DND-41 (cell line): ENCODE measurements around the gene LXN.
A peak's percentile ranks its signal among the peaks of the same experiment; 100 is the strongest.

Experiments used
- ATAC-seq: fragments of 200-7000 bp; cut with Tn5 transposase; 3 replicates; pipeline ENCODE4 v1.9.1; 2021; ENCODE audit warnings: low read depth; ENCODE audit not compliant: insufficient read depth
- DNase-seq: peaks from one replicate; pipeline ENCODE4 v3.0.0-alpha.2; 2020
- H2AFZ ChIP-seq: 2 replicates; pipeline ENCODE4 v1.6.0; 2012; ENCODE audit warnings: low read depth, low read length
- H3K27ac ChIP-seq: 2 replicates; pipeline ENCODE4 v1.5.1; 2012; ENCODE audit warnings: low read length, inconsistent platforms
- H3K27me3 ChIP-seq: fragments of 200-600 bp; sonication (generic); 2 replicates; pipeline ENCODE4 v1.6.0; 2012; ENCODE audit warnings: low read length, mild to moderate bottlenecking, inconsistent platforms; ENCODE audit not compliant: insufficient read depth, poor library complexity
- H3K36me3 ChIP-seq: 2 replicates; pipeline ENCODE4 v1.5.1; 2012; ENCODE audit warnings: low read length, inconsistent platforms; ENCODE audit not compliant: insufficient read depth
- H3K4me1 ChIP-seq: 2 replicates; pipeline ENCODE4 v1.5.1; 2012; ENCODE audit warnings: mild to moderate bottlenecking, low read length; ENCODE audit not compliant: insufficient read depth
- H3K4me2 ChIP-seq: 2 replicates; pipeline ENCODE4 v1.6.0; 2012; ENCODE audit warnings: mild to moderate bottlenecking, moderate library complexity, low read length, inconsistent platforms; ENCODE audit not compliant: insufficient read depth
- H3K4me3 ChIP-seq, 2 experiments: fragments of 200-600 bp in 1 of 2; shearing (Covaris generic) in 1 of 2; 2 replicates each; pipeline ENCODE4 v1.5.1; 2012 to 2016; ENCODE audit warnings: inconsistent platforms in 2 of 2, low read length in 2 of 2, mild to moderate bottlenecking in 2 of 2, low read depth in 1 of 2, moderate library complexity in 1 of 2
- H3K79me2 ChIP-seq: 2 replicates; pipeline ENCODE4 v1.6.0; 2012; ENCODE audit warnings: low read length, inconsistent platforms; ENCODE audit not compliant: insufficient read depth
- H3K9ac ChIP-seq: 2 replicates; pipeline ENCODE4 v1.6.0; 2012; ENCODE audit warnings: low read depth, mild to moderate bottlenecking, inconsistent platforms, low read length, moderate library complexity
- H3K9me3 ChIP-seq: 2 replicates; pipeline ENCODE4 v1.5.1; 2012; ENCODE audit warnings: low read length, moderate library complexity, mild to moderate bottlenecking, inconsistent platforms; ENCODE audit not compliant: insufficient read depth, severe bottlenecking
- H4K20me1 ChIP-seq: 2 replicates; pipeline ENCODE4 v1.6.0; 2012; ENCODE audit warnings: low read length; ENCODE audit not compliant: insufficient read depth
- EZH2 ChIP-seq: IDR thresholded peaks from 3 replicates; pipeline ENCODE4 v1.6.1; 2012; ENCODE audit warnings: borderline replicate concordance, low read depth, mild to moderate bottlenecking, moderate library complexity, low read length, inconsistent platforms; ENCODE audit not compliant: severe bottlenecking
- TF ChIP-seq, protein P1 (sequence below): IDR thresholded peaks from 2 replicates; pipeline ENCODE4 v1.5.1; 2012; ENCODE audit warnings: borderline replicate concordance, low read length, moderate library complexity, mild to moderate bottlenecking; ENCODE audit not compliant: poor library complexity, severe bottlenecking; ENCODE audit errors: extremely low read depth

The LXN gene

DNA sequence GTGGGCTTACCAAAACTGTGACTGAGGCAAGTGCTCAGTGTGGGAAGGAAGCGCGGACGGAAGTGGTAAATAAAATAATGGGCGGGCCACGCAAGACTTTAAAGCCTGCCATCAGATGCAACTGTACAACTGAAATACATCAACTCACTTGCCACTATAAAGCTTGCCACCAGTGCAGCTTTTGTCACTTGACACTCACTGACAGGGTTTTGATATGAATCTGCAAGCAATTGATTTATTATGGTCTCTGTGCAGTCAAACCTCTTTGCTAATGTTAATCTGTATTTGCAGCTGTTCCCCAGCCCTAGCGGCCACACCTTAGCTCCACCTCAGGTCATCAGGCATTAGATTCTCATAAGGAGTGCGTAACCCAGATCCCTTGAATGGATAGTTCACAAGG lies 30.4 kb downstream of the LXN start:
- no peak for ATAC-seq
- DNase-seq = no peak
- no peaks in the 10 kb centered on the region for H3K27me3 ChIP-seq
- no peak overlapping the region for H3K27ac ChIP-seq
- peaks cover 12% of the 10 kb centered on the region; the same call in 1 of the 2 replicates for H3K36me3 ChIP-seq
- peak overlapping the region; percentile 34; the same call in 1 of the 2 replicates for H2AFZ ChIP-seq
- no peak overlapping the region for H3K4me3 ChIP-seq
- no peak overlapping the region for H3K4me2 ChIP-seq
- TF ChIP-seq EZH2 = no peak
- TF ChIP-seq, protein P1, sequence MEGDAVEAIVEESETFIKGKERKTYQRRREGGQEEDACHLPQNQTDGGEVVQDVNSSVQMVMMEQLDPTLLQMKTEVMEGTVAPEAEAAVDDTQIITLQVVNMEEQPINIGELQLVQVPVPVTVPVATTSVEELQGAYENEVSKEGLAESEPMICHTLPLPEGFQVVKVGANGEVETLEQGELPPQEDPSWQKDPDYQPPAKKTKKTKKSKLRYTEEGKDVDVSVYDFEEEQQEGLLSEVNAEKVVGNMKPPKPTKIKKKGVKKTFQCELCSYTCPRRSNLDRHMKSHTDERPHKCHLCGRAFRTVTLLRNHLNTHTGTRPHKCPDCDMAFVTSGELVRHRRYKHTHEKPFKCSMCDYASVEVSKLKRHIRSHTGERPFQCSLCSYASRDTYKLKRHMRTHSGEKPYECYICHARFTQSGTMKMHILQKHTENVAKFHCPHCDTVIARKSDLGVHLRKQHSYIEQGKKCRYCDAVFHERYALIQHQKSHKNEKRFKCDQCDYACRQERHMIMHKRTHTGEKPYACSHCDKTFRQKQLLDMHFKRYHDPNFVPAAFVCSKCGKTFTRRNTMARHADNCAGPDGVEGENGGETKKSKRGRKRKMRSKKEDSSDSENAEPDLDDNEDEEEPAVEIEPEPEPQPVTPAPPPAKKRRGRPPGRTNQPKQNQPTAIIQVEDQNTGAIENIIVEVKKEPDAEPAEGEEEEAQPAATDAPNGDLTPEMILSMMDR = no peak
- no peaks in the 10 kb centered on the region for H3K9me3 ChIP-seq
- peaks cover 26% of the 10 kb centered on the region for H3K79me2 ChIP-seq
- H3K4me1 ChIP-seq = peaks cover 24% of the 10 kb centered on the region
- no peak overlapping the region for H3K9ac ChIP-seq
- H4K20me1 ChIP-seq = no peaks in the 10 kb centered on the region; the same call in 1 of the 2 replicates

- Histone ChIP-seq H3K4me3 (no peak overlapping the region), H2AFZ (no peak overlapping the region), H3K9ac (no peak overlapping the region), H3K36me3 (no peaks in the 10 kb centered on the region), H4K20me1 (no peaks in the 10 kb centered on the region), H3K27ac (no peak overlapping the region), H3K27me3 (no peaks in the 10 kb centered on the region), H3K4me2 (no peak overlapping the region), H3K4me1 (peaks cover 13% of the 10 kb centered on the region), H3K79me2 (peaks cover 13% of the 10 kb centered on the region), H3K9me3 (no peaks in the 10 kb centered on the region)
- TF ChIP-seq, protein P1 = no peak
- no peak for TF ChIP-seq EZH2
- no peak for ATAC-seq
- DNase-seq = no peak
These were observed 31.8 kb downstream of the LXN start for GRCh38 chr3:158640646-158641045.

DNA sequence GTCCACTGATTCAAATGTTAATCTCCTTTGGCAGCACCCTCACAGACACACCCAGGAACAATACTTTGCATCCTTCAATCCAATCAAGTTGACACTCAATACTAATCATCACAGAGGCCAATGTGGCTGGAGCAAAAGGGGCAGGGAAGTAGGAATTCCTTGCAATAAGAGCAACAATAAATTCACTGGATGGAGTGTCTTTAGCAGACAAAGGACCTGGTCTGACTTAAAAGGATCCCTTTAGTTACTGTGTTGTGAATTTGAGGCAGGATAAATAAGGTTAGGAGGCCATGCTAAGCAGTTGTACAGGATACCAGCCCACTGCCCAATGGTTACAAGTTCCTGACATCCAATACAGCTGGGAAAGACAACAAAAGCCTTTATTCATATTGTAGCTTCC lies 40.5 kb downstream of the LXN start:
- DNase-seq (no peak), ATAC-seq (no peak)
- Histone ChIP-seq H3K4me2 (no peak overlapping the region), H3K36me3 (no peaks in the 10 kb centered on the region), H3K9me3 (no peaks in the 10 kb centered on the region), H2AFZ (no peak overlapping the region), H3K27me3 (no peaks in the 10 kb centered on the region), H4K20me1 (no peaks in the 10 kb centered on the region), H3K27ac (no peak overlapping the region), H3K4me3 (no peak overlapping the region), H3K9ac (no peak overlapping the region), H3K79me2 (no peaks in the 10 kb centered on the region), H3K4me1 (no peaks in the 10 kb centered on the region)
- TF ChIP-seq, protein P1 = no peak
- TF ChIP-seq EZH2 = no peak

DNA sequence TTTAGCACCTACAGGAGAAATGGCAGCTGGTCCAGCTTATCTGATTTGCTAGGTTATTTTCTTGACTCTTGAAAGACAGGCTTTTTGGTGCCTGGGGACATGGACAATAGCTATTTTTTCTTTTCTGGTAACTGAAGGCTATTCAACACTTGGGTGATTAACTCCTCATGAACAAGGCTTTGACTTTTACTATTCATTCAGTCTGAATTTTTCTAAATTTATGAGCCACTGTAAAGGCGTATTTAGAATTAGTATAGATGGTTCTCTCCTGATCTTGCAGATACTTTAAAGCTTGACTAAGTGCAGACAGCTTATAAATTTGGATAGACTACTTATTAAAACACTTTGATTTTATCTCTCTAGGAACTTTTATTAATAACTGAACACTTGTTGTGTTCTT lies 46.6 kb downstream of the LXN start:
- DNase-seq (no peak), ATAC-seq (no peak)
- H3K27ac ChIP-seq = no peak overlapping the region
- no peak for TF ChIP-seq EZH2
- TF ChIP-seq, protein P1 = no peak
- no peaks in the 10 kb centered on the region for H3K4me1 ChIP-seq
- no peak overlapping the region for H3K4me2 ChIP-seq
- H4K20me1 ChIP-seq = no peaks in the 10 kb centered on the region
- no peaks in the 10 kb centered on the region for H3K36me3 ChIP-seq
- H3K27me3 ChIP-seq = no peaks in the 10 kb centered on the region
- no peak overlapping the region for H3K4me3 ChIP-seq
- H2AFZ ChIP-seq = no peak overlapping the region
- peaks cover 8% of the 10 kb centered on the region for H3K9me3 ChIP-seq
- no peak overlapping the region for H3K9ac ChIP-seq
- H3K79me2 ChIP-seq = no peaks in the 10 kb centered on the region
